Heart right ventricle (tissue), 16 donors: Measurements from ENCODE around the gene RGS12. TPM values are rescaled to one million over a fixed set of nuclear protein-coding genes. Genes with fewer than 3 reads are reported as not detected.

Experiments
- ATAC-seq, 8 donors: fragments of 200-7000 bp; cut with Tn5 transposase; one replicate each; pipeline ENCODE4 v1.9.1; 2020; ENCODE audit warnings: mild to moderate bottlenecking in 8 of 8, moderate library complexity in 8 of 8, moderate number of reproducible peaks in 1 of 8
- DNase-seq, 2 donors: peaks; one replicate each; pipeline ENCODE4 v3.0.0-alpha.2; 2020
- H3K27ac ChIP-seq, 10 donors: fragments of 200-600 bp; sonication (generic) in 2 of 10; one replicate each; pipeline versions ENCODE4 v1.5.0 to v1.8.0; 2020 to 2022; ENCODE audit warnings: mild to moderate bottlenecking in 3 of 10
- H3K27me3 ChIP-seq, 7 donors: fragments of 200-600 bp; one replicate each; pipeline ENCODE4 v1.8.0; 2021 to 2022; ENCODE audit warnings: mild to moderate bottlenecking in 2 of 7
- H3K36me3 ChIP-seq, 9 donors: fragments of 200-600 bp; sonication (generic) in 1 of 9; one replicate each; pipeline versions ENCODE4 v1.5.0 to v1.8.0; 2020 to 2022; ENCODE audit warnings: mild to moderate bottlenecking in 2 of 9
- H3K4me1 ChIP-seq, 9 donors: fragments of 200-600 bp; sonication (generic) in 1 of 9; one replicate each; pipeline versions ENCODE4 v1.5.0 to v1.8.0; 2020 to 2022; ENCODE audit warnings: mild to moderate bottlenecking in 4 of 9
- H3K4me3 ChIP-seq, 10 donors: fragments of 200-600 bp; sonication (generic) in 2 of 10; one replicate each; pipeline versions ENCODE4 v1.5.0 to v1.8.0; 2020 to 2022; ENCODE audit warnings: mild to moderate bottlenecking in 7 of 10, moderate library complexity in 2 of 10
- H3K9me3 ChIP-seq, 11 donors: fragments of 200-600 bp in 10 of 11; sonication (generic) in 2 of 11; one replicate each; pipeline versions ENCODE4 v1.5.0 to v1.8.0; 2013 to 2022; ENCODE audit warnings: mild to moderate bottlenecking in 2 of 11, control low read depth in 1 of 11, moderate library complexity in 1 of 11
- WGBS, 2 donors: extraction: QIAGEN DNeasy Blood & Tissue Kit; methylation state at CpG; one replicate each; pipeline ENCODE4 v1.1.7; 2013; ENCODE audit warnings: inconsistent platforms in 1 of 2; 5-methylcytosine and 5-hydroxymethylcytosine counted together
- intact Hi-C, 10 donors: fragments of 100-400 bp; cut with DNase I; formaldehyde crosslinking; loops; one replicate each; pipeline versions ENCODE4 v1.11.1 to v1.14.2; 2022
- polyA plus RNA-seq, 2 donors: library from polyadenylated mRNA; stranded (reverse); fragments of 200-250 nt; gene quantifications; one replicate each; pipeline ENCODE4 v1.2.3, GENCODE V29; 2013
- total RNA-seq, 10 donors: library from RNA; stranded (reverse); fragmentation: NEBNext Ultra II Directional in 3 of 10; extraction: Animal tissue kit (Norgen Biotek cat#: 25700) in 3 of 10; gene quantifications; one replicate each; pipeline versions ENCODE4 v1.2.1 to v1.2.4, GENCODE V29; 2021 to 2023
- TF ChIP-seq, protein P1 (sequence below), 9 donors: fragments of 200-600 bp; sonication (generic) in 2 of 9; IDR thresholded peaks; one replicate each; pipeline versions ENCODE4 v1.5.0 to v1.8.0; 2021 to 2022; ENCODE audit warnings: antibody characterized with exemption in 9 of 9, mild to moderate bottlenecking in 5 of 9, moderate library complexity in 1 of 9
- donor health status: Arrhythmogenic right ventricular cardiomyopathy.
- donor health status: ischemic (EF 13 %, LVEDD 7.1; RV severe dilation, severe dysfunction).
- donor health status: healthy with polysubstance abuse.
- donor health status: DM: no; HTN: yes; CAD: no.
- donor health status: DM: no; HTN: no; CAD: no.
- donor health status: ischemic (EF 25% LVEDD 6.9; RV normal size, moderate dysfunction).
- donor health status: ischemic (EF 25% LVEDD 5.7; RV mildly dilated, moderate dysfunction).
- donor health status: healthy.
- donor health status: DM: yes; HTN: yes; CAD: no.
- donor health status: Ischemic cardiomyopathy.
- donor health status: ischemic (EF 35%, LVEDD 5.7; RV mildly dilated, moderate dysfunction).
- donor health status: nonischemic (EF 11% LVEDD 7.7; RV severe dilation, severe dysfunction).
- donor health status: DM: yes; HTN: yes; CAD: no.
- donor health status: PGD.
- donor health status: ischemic (EF 29% LVEDD 5.4; RV normal size, mild dysfunction).
- donor health status: nonischemic (EF 23%, LVEDD 6.1; RV moderate dilation, normal function).

RGS12 gene
- total and polyA plus RNA-seq, 12 donors = 9.7 to 24.4 (median 13.1) TPM

GRCh38 chr4:3317656-3318211 is 24.9 kb downstream of the RGS12 start:
- Histone ChIP-seq H3K4me1 (peaks cover 4 to 46% (median 27%) of the 10 kb centered on the region in 9 donors), H3K36me3 (peaks cover 0 to 38% (median 6%) of the 10 kb centered on the region in 9 donors), H3K9me3 (no peaks in the 10 kb centered on the region), H3K27ac (no peak overlapping the region), H3K27me3 (no peaks in the 10 kb centered on the region), H3K4me3 (no peak overlapping the region)
- DNase-seq = no peak
- TF ChIP-seq, protein P1, sequence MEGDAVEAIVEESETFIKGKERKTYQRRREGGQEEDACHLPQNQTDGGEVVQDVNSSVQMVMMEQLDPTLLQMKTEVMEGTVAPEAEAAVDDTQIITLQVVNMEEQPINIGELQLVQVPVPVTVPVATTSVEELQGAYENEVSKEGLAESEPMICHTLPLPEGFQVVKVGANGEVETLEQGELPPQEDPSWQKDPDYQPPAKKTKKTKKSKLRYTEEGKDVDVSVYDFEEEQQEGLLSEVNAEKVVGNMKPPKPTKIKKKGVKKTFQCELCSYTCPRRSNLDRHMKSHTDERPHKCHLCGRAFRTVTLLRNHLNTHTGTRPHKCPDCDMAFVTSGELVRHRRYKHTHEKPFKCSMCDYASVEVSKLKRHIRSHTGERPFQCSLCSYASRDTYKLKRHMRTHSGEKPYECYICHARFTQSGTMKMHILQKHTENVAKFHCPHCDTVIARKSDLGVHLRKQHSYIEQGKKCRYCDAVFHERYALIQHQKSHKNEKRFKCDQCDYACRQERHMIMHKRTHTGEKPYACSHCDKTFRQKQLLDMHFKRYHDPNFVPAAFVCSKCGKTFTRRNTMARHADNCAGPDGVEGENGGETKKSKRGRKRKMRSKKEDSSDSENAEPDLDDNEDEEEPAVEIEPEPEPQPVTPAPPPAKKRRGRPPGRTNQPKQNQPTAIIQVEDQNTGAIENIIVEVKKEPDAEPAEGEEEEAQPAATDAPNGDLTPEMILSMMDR (IDR thresholded peaks at IDR 0.05) = no peak
- WGBS, 2 donors = 86% methylated on average over 22 of the region's 22 CpGs
- no peak for ATAC-seq
- intact Hi-C loops = no loop called here

GRCh38 chr4:3318561-3319021 is 25.8 kb downstream of the RGS12 start:
- intact Hi-C loops = no loop called here
- DNase-seq = no peak
- no peak overlapping the region for H3K27ac ChIP-seq

GRCh38 chr4:3320361-3321023 is 27.7 kb downstream of the RGS12 start:
- H3K27ac ChIP-seq = peak overlapping the region; percentile 47 to 79 (median 66)
- TF ChIP-seq, protein P1 (IDR thresholded peaks at IDR 0.05) = no peak
- H3K4me3 ChIP-seq = no peak overlapping the region
- H3K9me3 ChIP-seq = no peaks in the 10 kb centered on the region
- DNase-seq (no peak), ATAC-seq (peak; percentile 23 to 79 (median 70))
- peaks cover 4 to 46% (median 27%) of the 10 kb centered on the region in 9 donors for H3K4me1 ChIP-seq
- H3K36me3 ChIP-seq = peaks cover 0 to 43% (median 6%) of the 10 kb centered on the region in 9 donors
- 41 to 60% methylated on average over 21 of the region's 21 CpGs for WGBS, 2 donors
- intact Hi-C loops = no loop called here
- no peaks in the 10 kb centered on the region for H3K27me3 ChIP-seq

More at GRCh38 chr4:3318561-3319021, 25.8 kb downstream of the RGS12 start:
- Histone ChIP-seq H3K36me3 (peaks cover 0 to 43% (median 6%) of the 10 kb centered on the region in 9 donors), H3K9me3 (no peaks in the 10 kb centered on the region), H3K4me3 (no peak overlapping the region), H3K4me1 (peaks cover 4 to 46% (median 27%) of the 10 kb centered on the region in 9 donors), H3K27me3 (no peaks in the 10 kb centered on the region)
- WGBS, 2 donors = 86 to 87% methylated on average over 10 of the region's 10 CpGs
- no peak for ATAC-seq
- TF ChIP-seq, protein P1 (IDR thresholded peaks at IDR 0.05) = peak in 2 of 9 donors; percentile 6 to 18

DNA sequence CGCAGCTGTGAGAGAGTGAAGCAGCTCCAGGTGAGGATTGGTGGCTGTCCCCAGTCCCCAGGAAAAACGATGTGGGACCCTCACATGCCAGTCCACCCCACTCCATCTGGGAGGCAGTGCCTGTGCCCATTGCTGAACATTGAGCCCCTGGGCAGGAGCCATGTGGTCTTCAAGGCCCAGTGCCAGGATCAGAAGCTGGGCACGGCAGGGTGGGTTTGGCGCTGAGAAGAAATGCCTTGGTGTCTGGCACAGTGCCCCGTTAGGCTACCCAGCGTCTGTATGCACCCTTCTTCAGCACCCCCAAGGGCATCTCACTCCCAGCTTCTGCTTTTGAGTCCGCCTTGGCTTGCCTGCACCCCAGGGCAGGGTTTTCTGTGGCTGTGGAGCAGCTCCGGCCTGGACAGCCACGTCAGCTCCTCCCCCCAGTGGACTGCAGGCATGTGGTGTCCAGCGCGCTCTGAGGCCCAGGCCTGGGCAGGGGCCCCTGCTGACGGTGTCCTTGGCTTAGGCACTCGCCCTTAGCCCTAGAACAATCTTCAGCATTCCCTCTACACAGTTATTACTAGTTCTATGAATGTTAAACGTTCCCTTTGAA is 28.6 kb downstream of the RGS12 start:
- WGBS, 2 donors = 30 to 48% methylated on average over 14 of the region's 14 CpGs
- H3K4me3 ChIP-seq = no peak overlapping the region
- H3K9me3 ChIP-seq = no peaks in the 10 kb centered on the region
- H3K27ac ChIP-seq = peak overlapping the region; percentile 47 to 79 (median 66)
- peak; percentile 76 to 90 (median 82) for ATAC-seq
- peaks cover 0 to 36% (median 6%) of the 10 kb centered on the region in 9 donors for H3K36me3 ChIP-seq
- H3K4me1 ChIP-seq = peaks cover 4 to 46% (median 27%) of the 10 kb centered on the region in 9 donors
- TF ChIP-seq, protein P1 (IDR thresholded peaks at IDR 0.05) = peak in 1 of 9 donors; percentile 4
- intact Hi-C loops = no loop called here
- H3K27me3 ChIP-seq = no peaks in the 10 kb centered on the region
- peak; percentile 43 to 63 for DNase-seq
